UCSD-AML1 (cell line): ENCODE measurements around the gene ABHD16A.

ENCODE experiments used
- DNase-seq: peaks from one replicate; lab custom pipeline; 2025; ENCODE audit not compliant: unreplicated experiment; lab: John Stamatoyannopoulos, UW

ABHD16A gene

GRCh38 chr6:31702819-31703716 lies at the start of gene ABHD16A:
Gene ABHD16A (minus strand): TSS chr6:31703324. CDS start chr6:31703281, 43 bp downstream.
- DNase-seq: peak; percentile 97

DNA sequence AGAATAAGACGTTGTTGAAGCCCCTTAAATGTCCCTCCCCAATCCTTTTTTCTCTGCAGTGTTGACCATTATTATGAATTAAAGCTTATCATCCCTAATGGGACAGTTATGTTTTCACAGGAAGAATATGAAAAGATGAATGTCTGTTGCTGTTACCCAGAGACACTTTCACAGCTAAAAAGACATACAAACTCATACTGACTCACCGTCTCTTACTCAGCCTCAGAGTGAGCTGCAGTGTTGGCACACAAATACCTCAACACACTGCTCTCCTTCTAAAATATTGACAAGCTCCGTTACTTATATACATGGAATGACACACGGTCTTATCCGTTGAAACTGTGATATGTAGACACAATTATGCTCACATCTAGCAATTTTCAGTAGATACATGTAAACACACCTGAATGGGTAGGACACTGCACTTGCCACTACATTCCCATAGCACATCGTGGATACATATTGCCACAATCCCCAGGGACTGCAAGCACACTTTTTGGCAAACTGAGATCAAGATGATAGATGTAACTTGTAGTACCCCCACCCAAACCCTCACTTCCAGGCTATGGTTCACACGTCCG lies 49.7 kb upstream of the ABHD16A start:
- no peak for DNase-seq

- DNase-seq: no peak
Observed at GRCh38 chr6:31750411-31751022, 47.4 kb upstream of the ABHD16A start.

GRCh38 chr6:31749301-31750036 lies 46.3 kb upstream of the ABHD16A start:
- DNase-seq: no peak

DNA sequence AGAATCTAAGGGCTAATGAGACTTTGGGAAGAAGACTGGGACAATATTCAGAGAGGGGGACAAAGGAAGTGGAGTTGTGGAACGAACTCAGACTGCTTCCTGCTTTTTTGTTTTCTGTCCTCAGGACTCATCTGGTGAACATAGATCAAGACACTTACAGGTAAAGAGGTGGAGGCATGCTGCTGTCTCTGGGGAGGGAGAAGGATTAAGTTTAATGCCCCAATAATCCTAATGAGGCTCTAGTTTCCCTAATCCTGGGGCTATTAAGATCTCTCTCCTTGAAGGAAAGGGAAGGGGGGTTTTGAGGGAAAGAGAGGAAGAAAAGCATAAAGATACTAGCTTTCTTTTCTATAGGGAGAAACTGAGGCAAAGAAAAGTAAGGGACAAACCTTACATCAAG lies 41.3 kb upstream of the ABHD16A start:
- DNase-seq: no peak

DNA sequence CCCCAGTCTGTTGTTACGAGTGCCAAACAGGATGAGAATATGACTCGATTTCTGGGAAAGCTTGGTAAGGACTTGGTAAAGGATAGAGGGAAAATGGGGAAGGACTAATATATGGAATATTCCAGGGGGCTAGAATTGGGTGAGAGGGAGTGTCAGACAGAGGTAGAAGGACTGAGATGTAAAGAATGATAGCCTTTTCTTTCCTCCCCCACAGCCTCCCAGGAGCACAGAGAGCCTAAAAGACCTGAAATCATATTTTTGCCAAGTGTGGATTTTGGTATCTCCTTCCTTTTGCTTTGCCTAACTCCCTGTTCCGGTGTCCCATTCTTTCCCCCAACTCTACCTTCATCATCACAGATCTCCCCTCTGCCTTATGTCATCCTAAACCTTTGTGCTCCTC lies 39.8 kb upstream of the ABHD16A start:
- no peak for DNase-seq

GRCh38 chr6:31741815-31742214 lies 38.7 kb upstream of the ABHD16A start:
- no peak for DNase-seq

GRCh38 chr6:31740397-31741223 lies 37.5 kb upstream of the ABHD16A start:
- DNase-seq: peak; percentile 71

- peak; percentile 98 for DNase-seq
Observed at GRCh38 chr6:31739639-31740396, 36.7 kb upstream of the ABHD16A start, which contains the start of gene MSH5. Gene MSH5 (plus strand): TSS chr6:31740005. CDS start chr6:31740467, 462 bp downstream.

GRCh38 chr6:31737991-31738979 lies 35.2 kb upstream of the ABHD16A start:
- DNase-seq: peak; percentile 74

DNA sequence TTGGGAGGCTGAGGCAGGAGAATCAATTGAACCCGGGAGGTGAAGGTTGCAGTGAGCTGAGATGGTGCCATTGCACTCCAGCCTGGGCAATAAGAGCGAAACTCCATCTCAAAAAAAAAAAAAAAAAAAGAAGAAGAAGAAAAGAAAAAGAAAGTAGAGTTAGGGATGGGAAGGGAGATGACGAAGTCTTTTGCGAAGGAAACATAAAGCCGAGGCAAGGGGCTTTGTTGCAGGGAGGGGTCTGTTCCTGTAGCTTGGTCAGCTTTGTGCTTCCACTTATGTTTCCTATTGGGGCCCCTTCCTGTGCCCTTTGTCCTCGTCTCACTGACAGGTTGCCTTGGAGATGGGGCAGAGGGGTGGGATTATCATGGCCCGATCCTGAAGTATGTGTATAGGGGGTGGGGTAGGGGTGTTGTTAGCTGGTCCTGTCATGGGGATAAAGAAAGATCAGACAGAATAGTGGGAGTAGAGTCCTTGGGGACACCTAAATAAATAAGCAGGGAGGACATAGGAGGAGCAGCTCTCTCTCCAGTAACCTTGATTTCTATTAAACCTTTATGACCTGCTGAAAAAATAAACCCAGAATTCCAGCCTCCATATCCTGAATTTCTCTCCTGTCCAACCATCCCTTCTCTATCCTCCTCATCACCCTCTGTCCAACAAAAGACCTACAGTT lies 34.3 kb upstream of the ABHD16A start:
- DNase-seq: peak; percentile 78

GRCh38 chr6:31736768-31737314 lies 33.7 kb upstream of the ABHD16A start:
- DNase-seq: peak; percentile 39

DNA sequence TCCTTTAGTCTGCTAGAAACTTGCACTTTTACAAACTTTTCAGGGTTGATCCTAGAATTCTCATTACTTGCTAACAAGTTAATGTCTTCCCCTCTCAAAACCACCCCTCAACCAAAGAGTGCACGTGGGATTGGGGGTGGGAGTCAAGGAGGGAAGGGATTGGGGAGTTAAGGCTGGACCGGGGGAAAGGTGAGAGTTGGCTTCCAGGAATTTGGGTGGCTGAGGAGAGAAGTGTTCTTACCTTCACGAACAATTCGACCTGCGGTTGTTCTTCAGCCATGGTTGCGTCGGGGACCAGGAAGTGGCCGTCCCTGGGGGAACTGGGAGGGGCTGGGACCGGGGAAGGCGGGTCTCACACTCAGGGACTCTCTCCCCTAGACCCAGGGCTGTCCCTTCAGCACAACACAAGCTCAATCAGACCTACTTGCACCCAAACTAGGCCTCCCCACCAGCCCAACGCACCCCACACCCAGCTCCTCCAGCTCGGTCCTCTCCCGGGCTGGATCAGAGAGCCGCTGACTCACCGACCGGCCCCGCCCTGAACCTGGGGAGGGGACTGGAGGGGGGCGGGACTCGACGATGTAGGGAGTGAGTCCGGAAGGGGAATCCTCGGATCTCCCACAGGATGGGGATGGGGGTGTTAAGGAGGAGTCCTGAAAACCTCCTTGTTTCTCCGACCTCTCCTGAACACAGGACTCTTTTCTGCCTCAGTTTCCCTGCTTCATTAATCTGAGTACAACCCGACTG lies 33.1 kb upstream of the ABHD16A start, which contains the start of gene CLIC1:
TSS of gene CLIC1 (minus strand) at position 510 of the 747 bp plus-strand sequence. CDS start at position 280, 230 bp downstream.
- peak; percentile 91 for DNase-seq

DNA sequence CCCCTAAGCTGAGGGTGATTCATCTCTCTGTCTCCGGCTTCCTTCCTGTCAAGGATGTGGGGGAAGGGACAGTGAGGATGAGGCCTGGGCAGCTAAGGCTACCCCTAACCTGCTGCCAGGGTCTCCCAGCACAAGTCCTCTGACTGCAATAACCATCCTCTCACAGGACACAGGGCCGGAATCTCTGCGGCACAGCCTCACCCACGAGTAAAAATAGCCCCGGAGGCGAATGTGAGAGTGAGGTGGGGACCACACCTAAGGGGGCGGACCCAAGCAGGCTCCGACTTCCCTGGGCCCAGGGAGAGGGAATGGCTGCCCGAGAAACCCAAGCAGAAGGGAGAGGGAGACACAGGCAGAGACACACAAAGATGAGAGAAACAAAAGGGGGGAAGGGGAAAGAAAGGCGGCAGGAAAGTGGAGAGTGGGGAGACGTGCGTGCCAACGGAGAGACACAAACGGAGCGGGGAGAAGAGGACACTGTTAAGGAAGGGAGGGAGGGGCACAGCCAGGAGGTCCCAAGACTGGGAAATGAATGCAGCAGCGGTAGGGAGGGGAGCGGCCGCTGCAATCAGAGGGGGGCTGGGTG lies 31.8 kb upstream of the ABHD16A start:
- DNase-seq: peak; percentile 78

GRCh38 chr6:31734247-31734820 lies 31.2 kb upstream of the ABHD16A start:
- no peak for DNase-seq

DNA sequence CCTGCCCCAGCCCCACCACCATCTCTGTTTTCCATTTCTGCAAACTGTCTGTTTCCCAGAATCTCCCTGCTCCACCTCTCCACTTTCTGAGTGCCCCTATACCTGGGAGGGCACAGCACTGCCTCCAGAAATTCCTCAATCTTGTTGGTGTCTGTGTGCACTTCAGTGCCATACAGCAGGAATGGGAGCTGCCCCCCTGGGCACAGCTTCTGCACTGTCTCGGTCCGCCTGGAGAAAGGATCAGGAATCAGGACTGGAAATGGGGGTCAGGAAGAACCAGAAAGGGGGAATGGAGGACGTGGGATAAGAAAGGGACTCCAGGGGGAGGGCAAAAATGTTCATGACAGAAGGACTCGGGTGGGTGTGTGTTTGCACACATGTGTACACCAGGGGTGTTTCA lies 30.6 kb upstream of the ABHD16A start:
- no peak for DNase-seq
